ENCODE data around the gene MEIS2.
A peak's percentile ranks its signal among the peaks of the same experiment; 100 is the strongest.

MEIS2 gene

GRCh38 chr15:36901012-36901411, 199.3 kb downstream of the MEIS2 start:
- no peak for DNase-seq (ENCODE audit: low read depth in 3 of 3)

GRCh38 chr15:36899696-36900095, 200.7 kb downstream of the MEIS2 start:
- DNase-seq (ENCODE audit: low read depth in 3 of 3) = no peak

GRCh38 chr15:36898536-36899126, 201.7 kb downstream of the MEIS2 start:
- no peak for DNase-seq (ENCODE audit: low read depth in 3 of 3)

- no peak for DNase-seq (ENCODE audit: low read depth in 3 of 3)
These were observed 202.5 kb downstream of the MEIS2 start for GRCh38 chr15:36897834-36898233.

- DNase-seq (ENCODE audit: low read depth in 3 of 3) = no peak
These were observed 203.4 kb downstream of the MEIS2 start for GRCh38 chr15:36896949-36897348.

GRCh38 chr15:36894075-36894474, 206.3 kb downstream of the MEIS2 start:
- DNase-seq (ENCODE audit: low read depth in 3 of 3) = no peak

GRCh38 chr15:36893276-36893675, 207.1 kb downstream of the MEIS2 start:
- no peak for DNase-seq (ENCODE audit: low read depth in 3 of 3)

GRCh38 chr15:36888011-36888992, 212.0 kb downstream of the MEIS2 start:
- no peak for DNase-seq (ENCODE audit: low read depth in 3 of 3)

- DNase-seq (ENCODE audit: low read depth in 3 of 3) = no peak
These were observed 213.0 kb downstream of the MEIS2 start for GRCh38 chr15:36887214-36887961.

- no peak for DNase-seq (ENCODE audit: low read depth in 3 of 3)
These were observed 213.6 kb downstream of the MEIS2 start for GRCh38 chr15:36886701-36887100.

GRCh38 chr15:36886191-36886590, 214.2 kb downstream of the MEIS2 start:
- DNase-seq (ENCODE audit: low read depth in 3 of 3) = no peak

GRCh38 chr15:36885771-36886170, 214.6 kb downstream of the MEIS2 start:
- no peak for DNase-seq (ENCODE audit: low read depth in 3 of 3)

- no peak for DNase-seq (ENCODE audit: low read depth in 3 of 3)
These were observed 215.3 kb downstream of the MEIS2 start for GRCh38 chr15:36884936-36885635.

GRCh38 chr15:36884518-36884875, 215.9 kb downstream of the MEIS2 start:
- no peak for DNase-seq (ENCODE audit: low read depth in 3 of 3)

GRCh38 chr15:36883713-36884517, 216.4 kb downstream of the MEIS2 start:
- peak; percentile 5 to 12 (median 9) for DNase-seq (ENCODE audit: low read depth in 3 of 3)

- DNase-seq (ENCODE audit: low read depth in 3 of 3) = no peak
These were observed 217.7 kb downstream of the MEIS2 start for GRCh38 chr15:36882487-36883131.

GRCh38 chr15:36882056-36882455, 218.3 kb downstream of the MEIS2 start:
- DNase-seq (ENCODE audit: low read depth in 3 of 3) = no peak

- DNase-seq (ENCODE audit: low read depth in 3 of 3) = no peak
These were observed 218.8 kb downstream of the MEIS2 start for GRCh38 chr15:36881516-36881915.

- DNase-seq (ENCODE audit: low read depth in 3 of 3) = no peak
These were observed 219.4 kb downstream of the MEIS2 start for GRCh38 chr15:36880913-36881460.
